Measurements from ENCODE around the gene CBR3.

The CBR3 gene

DNA sequence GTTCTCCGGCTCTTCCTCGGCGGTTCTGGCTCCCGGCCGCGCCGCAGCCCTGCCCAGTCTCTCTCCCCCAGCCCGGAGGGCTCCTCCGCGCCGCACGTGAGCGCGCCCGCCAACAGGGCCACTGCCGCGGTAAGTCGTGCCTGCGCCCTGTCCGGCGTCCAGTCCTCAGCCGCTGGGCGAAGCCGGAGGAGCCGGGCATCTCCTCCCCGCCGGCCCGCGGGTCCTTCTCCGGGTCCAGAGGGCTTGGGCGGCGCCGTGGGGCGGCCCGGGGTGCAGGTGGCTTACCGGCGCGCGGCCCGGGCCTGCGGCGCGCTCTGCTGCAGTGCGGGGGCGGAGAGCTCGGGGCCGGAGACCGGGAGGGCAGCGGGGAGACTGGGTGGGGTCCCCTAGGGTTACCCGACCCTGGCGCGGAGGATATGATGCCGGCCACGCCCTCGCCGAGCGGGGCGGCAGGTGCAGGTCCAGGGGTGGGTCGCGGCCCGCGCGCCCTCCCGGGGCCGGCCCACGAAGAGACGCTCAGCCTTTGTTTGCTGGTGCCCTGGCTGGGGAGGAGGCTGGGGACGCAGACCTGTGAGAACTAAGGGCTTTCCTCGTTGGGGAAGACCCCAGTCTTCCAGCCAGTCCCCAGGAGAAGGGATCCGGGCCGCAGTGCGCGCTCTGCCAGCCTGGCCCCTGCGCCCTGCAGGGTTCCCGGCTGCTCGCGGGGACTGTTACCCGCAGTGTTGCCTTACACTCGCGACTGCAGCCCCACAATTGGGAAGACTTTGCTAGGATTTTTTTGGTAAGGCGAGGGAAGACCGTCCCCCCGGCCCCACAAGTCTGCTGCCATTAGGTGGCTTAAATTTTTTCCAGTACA lies 22.2 kb downstream of the CBR3 start, which contains the start of gene DOP1B:
Gene DOP1B (plus strand): TSS at position 10 of the 856 bp plus-strand sequence. CDS start 7,910 bp downstream, outside the sequence.
- Histone ChIP-seq H3K4me3 (peak within 1 kb of the TSS; percentile 92), H3K36me3 (ENCODE audit: insufficient read depth, low read length) (no peaks in the 10 kb centered on the region), H3K9me3 (ENCODE audit: low read depth, low read length) (no peaks in the 10 kb centered on the region), H3K27ac (no peak within 1 kb of the TSS), H3K9ac (ENCODE audit: insufficient read length) (peak within 1 kb of the TSS; percentile 79)
- DNase-seq (ENCODE audit: low read depth, low spot score): no peak
- peak; percentile 49; the same call in 1 of the 2 replicates for TF ChIP-seq POLR2AphosphoS5 (IDR thresholded peaks at IDR 0.05; ENCODE audit: borderline replicate concordance, low read depth, low read length)
- TF ChIP-seq FOXP2 (optimal IDR thresholded peaks at IDR 0.05; ENCODE audit: control extremely low read depth, extremely low read length, insufficient read depth): no peak
- no peak for TF ChIP-seq EZH2 (IDR thresholded peaks at IDR 0.05)

DNA sequence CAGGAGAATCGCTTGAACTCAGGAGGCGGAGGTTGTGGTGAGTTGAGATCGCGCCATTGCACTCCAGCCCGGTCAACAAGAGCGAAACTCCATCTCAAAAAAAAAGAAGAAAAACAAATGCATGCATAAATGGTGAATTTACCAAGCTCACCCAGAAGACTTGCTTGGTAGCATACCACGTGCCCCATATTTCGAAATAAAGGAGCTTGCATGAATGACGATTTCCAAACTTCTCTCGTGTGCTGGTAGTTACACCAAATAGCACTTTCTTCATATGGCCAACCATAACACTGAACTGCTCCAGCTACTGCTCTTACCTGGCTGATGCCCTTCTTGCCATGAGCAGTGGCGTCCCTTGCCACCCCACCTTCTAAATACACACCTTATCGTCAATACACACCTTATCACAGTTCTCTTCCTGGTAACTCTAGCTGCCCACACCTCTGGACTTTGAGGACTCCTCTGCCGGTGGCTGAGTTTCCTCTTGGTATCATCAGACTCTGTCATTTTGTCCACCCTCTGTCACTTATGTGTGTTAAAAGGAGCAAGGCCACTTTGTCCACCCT lies 24.6 kb downstream of the CBR3 start:
- TF ChIP-seq EZH2 (IDR thresholded peaks at IDR 0.05) (no peak), FOXP2 (optimal IDR thresholded peaks at IDR 0.05; ENCODE audit: control extremely low read depth, extremely low read length, insufficient read depth) (no peak), POLR2AphosphoS5 (IDR thresholded peaks at IDR 0.05; ENCODE audit: borderline replicate concordance, low read depth, low read length) (no peak)
- Histone ChIP-seq H3K4me3 (no peak overlapping the region), H3K27ac (no peak overlapping the region), H3K9me3 (ENCODE audit: low read depth, low read length) (no peaks in the 10 kb centered on the region), H3K36me3 (ENCODE audit: insufficient read depth, low read length) (no peaks in the 10 kb centered on the region), H3K9ac (ENCODE audit: insufficient read length) (no peak overlapping the region)
- DNase-seq (ENCODE audit: low read depth, low spot score): no peak

DNA sequence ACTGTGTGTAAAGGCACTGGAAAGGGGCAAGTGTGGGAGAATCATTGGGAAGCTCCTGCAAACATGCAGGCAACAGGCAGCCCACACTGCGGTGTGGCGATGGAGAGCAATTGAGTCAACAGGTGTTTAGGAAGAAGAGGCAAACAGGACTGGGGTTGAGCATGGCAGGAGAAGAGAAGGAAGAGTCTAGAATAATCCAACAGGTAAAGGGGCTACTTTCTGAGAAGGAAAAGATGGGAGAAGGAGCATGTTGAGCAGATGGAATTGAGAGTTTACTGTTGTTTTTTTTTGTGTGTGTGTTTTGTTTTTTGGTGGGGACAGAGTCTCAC lies 25.9 kb downstream of the CBR3 start:
- Histone ChIP-seq H3K9ac (ENCODE audit: insufficient read length) (no peak overlapping the region), H3K27ac (no peak overlapping the region), H3K4me3 (no peak overlapping the region), H3K36me3 (ENCODE audit: insufficient read depth, low read length) (no peaks in the 10 kb centered on the region), H3K9me3 (ENCODE audit: low read depth, low read length) (no peaks in the 10 kb centered on the region)
- no peak for DNase-seq (ENCODE audit: low read depth, low spot score)
- TF ChIP-seq EZH2 (IDR thresholded peaks at IDR 0.05) (no peak), POLR2AphosphoS5 (IDR thresholded peaks at IDR 0.05; ENCODE audit: borderline replicate concordance, low read depth, low read length) (no peak), FOXP2 (optimal IDR thresholded peaks at IDR 0.05; ENCODE audit: control extremely low read depth, extremely low read length, insufficient read depth) (no peak)

DNA sequence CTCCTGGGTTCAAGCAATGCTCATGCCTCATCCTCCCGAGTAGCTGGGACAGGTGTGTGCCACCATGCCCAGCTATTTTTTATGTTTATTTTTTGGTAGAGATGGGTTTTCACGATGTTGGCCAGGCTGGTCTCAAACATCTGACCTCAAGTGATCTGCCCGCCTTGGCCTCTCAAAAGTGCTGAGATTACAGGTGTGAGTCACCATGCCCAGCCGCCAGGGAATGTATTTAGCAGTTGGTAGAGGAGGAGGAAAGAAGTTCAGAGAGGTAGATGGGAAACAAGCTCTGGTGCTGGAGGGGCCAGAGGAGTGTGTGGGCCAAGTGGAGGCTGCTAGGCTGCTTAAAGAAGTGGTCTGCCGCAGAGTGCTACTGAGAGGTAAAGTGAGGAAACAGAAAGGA lies 27.8 kb downstream of the CBR3 start:
- H3K4me3 ChIP-seq: no peak overlapping the region
- no peaks in the 10 kb centered on the region for H3K36me3 ChIP-seq (ENCODE audit: insufficient read depth, low read length)
- no peaks in the 10 kb centered on the region for H3K9me3 ChIP-seq (ENCODE audit: low read depth, low read length)
- H3K27ac ChIP-seq: no peak overlapping the region
- H3K9ac ChIP-seq (ENCODE audit: insufficient read length): no peak overlapping the region
- TF ChIP-seq EZH2 (IDR thresholded peaks at IDR 0.05) (no peak), POLR2AphosphoS5 (IDR thresholded peaks at IDR 0.05; ENCODE audit: borderline replicate concordance, low read depth, low read length) (no peak), FOXP2 (optimal IDR thresholded peaks at IDR 0.05; ENCODE audit: control extremely low read depth, extremely low read length, insufficient read depth) (no peak)
- DNase-seq (ENCODE audit: low read depth, low spot score): no peak

DNA sequence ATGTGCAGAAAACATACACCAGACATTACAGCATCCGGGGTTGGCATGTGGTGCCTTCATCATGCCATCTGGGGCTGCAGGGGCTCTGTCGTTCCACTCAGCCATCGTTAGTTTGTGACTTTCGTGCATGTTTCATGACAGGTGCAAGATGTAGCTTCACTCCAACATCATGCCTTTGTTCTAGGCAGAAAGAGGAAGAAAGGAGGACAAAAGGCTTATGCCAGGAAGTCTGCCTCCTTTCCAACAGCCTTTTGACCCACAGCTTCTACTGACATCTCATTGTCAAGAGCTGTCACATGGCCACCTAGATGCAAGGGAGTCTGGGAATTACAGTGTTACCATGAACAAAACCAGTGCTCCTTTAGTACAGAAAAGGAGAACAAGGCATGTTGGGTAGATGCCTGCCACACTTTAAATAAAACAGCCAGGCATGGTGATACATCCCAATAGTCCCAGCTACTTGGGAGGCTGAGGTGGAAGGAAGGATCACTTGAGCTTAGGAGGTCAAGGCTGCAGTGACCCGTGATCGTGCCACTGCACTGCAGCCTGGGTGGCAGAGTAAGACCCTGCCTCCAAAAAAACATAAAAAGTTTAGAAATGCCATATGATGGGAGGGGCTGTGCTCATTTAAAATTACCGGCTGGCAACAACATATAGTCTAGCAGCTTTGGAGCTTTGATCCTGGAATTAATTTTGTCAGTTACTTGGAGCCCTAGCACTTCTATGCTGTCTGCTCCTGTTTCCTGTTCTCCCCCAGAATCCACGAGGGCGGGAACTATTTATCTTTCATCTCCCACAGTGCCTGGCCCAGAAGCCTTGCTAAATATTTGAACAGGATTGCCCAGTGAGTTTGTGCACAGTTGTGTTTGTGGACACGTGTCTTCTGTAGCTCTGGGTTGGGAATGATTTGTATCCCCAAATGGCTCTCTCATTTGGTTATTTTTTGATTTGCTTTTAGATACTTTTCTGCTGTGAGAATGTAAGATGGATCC lies 29.2 kb downstream of the CBR3 start:
- H3K9me3 ChIP-seq (ENCODE audit: low read depth, low read length): no peaks in the 10 kb centered on the region
- no peak overlapping the region for H3K9ac ChIP-seq (ENCODE audit: insufficient read length)
- H3K4me3 ChIP-seq: peak overlapping the region; percentile 37; the same call in 1 of the 2 replicates
- H3K36me3 ChIP-seq (ENCODE audit: insufficient read depth, low read length): no peaks in the 10 kb centered on the region
- DNase-seq (ENCODE audit: low read depth, low spot score): no peak
- peak overlapping the region; percentile 75; the same call in 1 of the 2 replicates for H3K27ac ChIP-seq
- TF ChIP-seq EZH2 (IDR thresholded peaks at IDR 0.05) (no peak), POLR2AphosphoS5 (IDR thresholded peaks at IDR 0.05; ENCODE audit: borderline replicate concordance, low read depth, low read length) (no peak), FOXP2 (optimal IDR thresholded peaks at IDR 0.05; ENCODE audit: control extremely low read depth, extremely low read length, insufficient read depth) (no peak)

DNA sequence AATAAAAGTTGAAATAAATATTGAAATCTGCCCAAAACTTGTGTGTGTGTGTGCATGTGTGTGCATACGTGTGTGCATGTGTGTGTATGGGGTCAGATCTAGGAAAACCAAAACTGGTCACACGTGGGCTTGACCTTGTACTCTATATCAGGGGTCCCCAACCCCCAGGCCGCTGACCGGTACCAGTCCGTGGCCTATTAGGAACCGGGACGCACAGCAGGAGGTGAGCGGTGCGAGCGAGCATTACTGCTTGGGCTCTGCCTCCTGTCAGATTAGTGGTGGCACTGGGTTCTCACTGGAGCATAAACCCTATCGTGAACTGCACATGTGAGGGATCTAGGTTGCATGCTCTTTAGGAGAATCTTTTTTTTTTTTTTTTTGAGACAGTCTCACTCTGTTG lies 30.5 kb downstream of the CBR3 start:
- H3K9ac ChIP-seq (ENCODE audit: insufficient read length): no peak overlapping the region
- no peak for TF ChIP-seq POLR2AphosphoS5 (IDR thresholded peaks at IDR 0.05; ENCODE audit: borderline replicate concordance, low read depth, low read length)
- no peak for TF ChIP-seq FOXP2 (optimal IDR thresholded peaks at IDR 0.05; ENCODE audit: control extremely low read depth, extremely low read length, insufficient read depth)
- TF ChIP-seq EZH2 (IDR thresholded peaks at IDR 0.05): no peak
- no peaks in the 10 kb centered on the region for H3K36me3 ChIP-seq (ENCODE audit: insufficient read depth, low read length)
- no peak overlapping the region for H3K4me3 ChIP-seq
- no peak for DNase-seq (ENCODE audit: low read depth, low spot score)
- H3K9me3 ChIP-seq (ENCODE audit: low read depth, low read length): no peaks in the 10 kb centered on the region
- no peak overlapping the region for H3K27ac ChIP-seq

DNA sequence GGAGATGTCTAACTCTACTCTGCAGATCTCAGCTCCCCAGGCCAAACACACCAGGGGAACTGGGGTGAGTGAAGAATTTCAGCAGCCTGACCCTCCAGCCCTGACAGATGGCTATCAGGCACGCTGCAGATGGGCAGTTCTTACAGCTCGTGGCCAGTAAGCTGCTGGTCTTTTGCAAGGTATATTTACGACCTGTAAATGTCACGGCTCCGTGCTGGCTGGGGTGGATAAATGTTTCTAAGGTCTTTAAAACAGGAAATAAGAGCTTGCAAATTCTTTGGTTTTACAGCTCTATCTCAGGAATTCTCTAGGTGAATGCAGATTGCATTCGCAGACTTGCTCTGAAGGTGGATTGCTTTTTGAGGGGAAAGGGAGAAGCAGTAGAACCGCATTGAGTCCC lies 31.8 kb downstream of the CBR3 start:
- Histone ChIP-seq H3K9me3 (ENCODE audit: low read depth, low read length) (no peaks in the 10 kb centered on the region), H3K4me3 (no peak overlapping the region), H3K36me3 (ENCODE audit: insufficient read depth, low read length) (no peaks in the 10 kb centered on the region), H3K27ac (no peak overlapping the region), H3K9ac (ENCODE audit: insufficient read length) (no peak overlapping the region)
- DNase-seq (ENCODE audit: low read depth, low spot score): no peak
- TF ChIP-seq EZH2 (IDR thresholded peaks at IDR 0.05) (no peak), POLR2AphosphoS5 (IDR thresholded peaks at IDR 0.05; ENCODE audit: borderline replicate concordance, low read depth, low read length) (no peak), FOXP2 (optimal IDR thresholded peaks at IDR 0.05; ENCODE audit: control extremely low read depth, extremely low read length, insufficient read depth) (no peak)

DNA sequence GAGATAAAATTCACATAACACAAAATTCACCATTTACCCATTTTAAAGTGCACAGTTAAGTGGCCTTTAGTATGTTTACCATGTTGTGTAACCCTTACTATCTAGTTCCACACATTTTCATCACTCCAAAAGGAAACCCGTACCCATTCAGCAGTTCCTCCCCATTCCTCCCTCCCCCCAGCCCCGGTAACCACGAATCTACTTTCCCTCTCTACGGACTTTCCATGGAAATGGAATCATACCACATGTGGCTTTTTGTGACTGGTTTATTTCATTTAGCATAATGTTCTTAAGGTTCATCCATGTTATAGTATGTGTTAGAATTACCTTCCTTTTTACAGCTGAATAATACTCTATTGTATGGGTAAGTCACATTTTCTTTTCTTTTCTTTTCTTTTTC lies 32.7 kb downstream of the CBR3 start:
- no peak for DNase-seq (ENCODE audit: low read depth, low spot score)
- Histone ChIP-seq H3K9ac (ENCODE audit: insufficient read length) (no peak overlapping the region), H3K36me3 (ENCODE audit: insufficient read depth, low read length) (no peaks in the 10 kb centered on the region), H3K9me3 (ENCODE audit: low read depth, low read length) (no peaks in the 10 kb centered on the region), H3K4me3 (no peak overlapping the region), H3K27ac (no peak overlapping the region)
- TF ChIP-seq POLR2AphosphoS5 (IDR thresholded peaks at IDR 0.05; ENCODE audit: borderline replicate concordance, low read depth, low read length): no peak
- no peak for TF ChIP-seq FOXP2 (optimal IDR thresholded peaks at IDR 0.05; ENCODE audit: control extremely low read depth, extremely low read length, insufficient read depth)
- TF ChIP-seq EZH2 (IDR thresholded peaks at IDR 0.05): no peak
